Pulmonary artery endothelial cell (primary cell): Measurements from ENCODE around the gene AFF2. TPM values are rescaled to one million over a fixed set of nuclear protein-coding genes. Genes with fewer than 3 reads are reported as not detected.

ENCODE experiments used
- DNase-seq: peaks from one replicate; pipeline ENCODE4 v3.0.0-alpha.2; 2011; ENCODE audit warnings: low read depth, low spot score
- total RNA-seq: library from RNA; depleted of rRNA; stranded (reverse); fragments of >200 nt; gene quantifications from 2 replicates; pipeline ENCODE4 v1.2.3, GENCODE V29; 2014

Gene AFF2
- total RNA-seq, 1 donor from 2014 or later, result 0.26 TPM

DNA sequence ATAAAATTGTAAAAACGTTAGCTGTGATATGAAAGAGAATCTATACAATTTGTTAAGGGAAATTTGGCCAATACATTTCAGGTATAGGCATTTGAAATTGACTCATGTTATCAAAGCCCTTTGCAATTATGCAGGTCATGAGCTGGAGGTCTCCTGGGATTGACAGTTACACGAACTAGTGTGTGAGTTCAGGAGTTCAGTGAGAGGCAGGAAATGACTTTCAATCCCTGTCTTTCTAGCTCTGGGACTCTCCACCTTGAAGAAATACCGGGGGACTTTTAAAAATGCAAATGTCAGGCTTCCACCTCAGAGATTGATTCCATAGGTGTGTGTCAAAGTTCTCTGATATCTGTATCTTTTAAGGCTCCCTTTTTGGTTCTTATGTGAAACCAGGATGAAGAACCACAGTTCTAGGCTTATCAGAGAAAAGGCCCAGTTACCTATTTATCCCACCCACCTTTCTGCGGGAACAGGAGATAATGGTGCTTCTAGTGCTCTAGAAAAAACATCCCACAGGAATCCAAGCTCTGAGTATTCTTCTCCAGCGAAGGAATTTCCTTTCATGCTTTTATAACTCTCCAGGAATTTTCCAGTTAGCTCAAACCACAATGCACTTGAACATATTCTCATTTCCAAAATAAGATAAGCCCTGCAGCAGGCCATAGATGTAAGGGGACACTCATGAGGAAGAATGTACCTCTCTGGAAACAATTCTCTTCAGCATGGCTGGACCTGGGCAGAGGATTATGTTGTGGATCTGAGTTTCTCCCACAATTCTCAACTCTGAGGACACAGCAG, 503.6 kb downstream of the AFF2 start:
- no peak for DNase-seq

DNA sequence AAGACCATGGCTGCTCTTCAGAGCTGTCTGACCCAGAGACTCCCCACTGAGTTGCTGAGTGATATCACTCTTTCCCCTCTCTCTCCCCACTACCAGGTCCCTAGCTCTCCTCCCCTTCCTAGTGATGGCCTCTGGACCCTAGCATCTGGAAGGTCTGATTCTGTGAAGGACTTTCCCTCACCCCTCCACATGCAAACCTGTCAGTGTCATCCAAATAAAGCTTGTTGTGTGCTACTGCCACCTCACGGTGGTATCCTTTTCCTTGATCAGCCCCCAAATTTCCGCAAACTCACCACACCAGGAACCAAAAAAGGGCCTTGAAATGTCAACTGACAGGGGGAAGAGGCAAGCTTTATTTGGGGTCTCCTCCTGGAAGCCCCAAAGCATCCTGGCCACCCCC, 504.5 kb downstream of the AFF2 start:
- no peak for DNase-seq

DNA sequence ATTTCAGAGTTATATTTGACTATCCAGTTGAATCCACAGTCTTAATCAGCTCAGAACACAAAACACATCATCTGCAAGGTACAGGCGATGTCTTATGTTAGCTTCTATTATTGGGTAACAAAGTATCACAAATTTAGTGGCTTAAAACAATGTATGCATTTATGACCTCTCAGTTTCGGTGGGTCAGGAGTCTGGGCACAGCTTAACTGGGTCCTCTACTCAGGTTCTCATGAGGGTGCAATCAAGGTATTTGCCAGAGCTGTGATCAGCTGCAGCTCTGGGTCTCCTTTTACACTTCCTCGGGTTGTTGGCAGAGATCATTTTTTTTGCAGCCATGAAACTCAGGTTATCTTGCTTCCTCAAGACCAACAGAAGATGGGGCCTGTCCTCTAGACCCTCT, 505.8 kb downstream of the AFF2 start:
- DNase-seq, result no peak

DNA sequence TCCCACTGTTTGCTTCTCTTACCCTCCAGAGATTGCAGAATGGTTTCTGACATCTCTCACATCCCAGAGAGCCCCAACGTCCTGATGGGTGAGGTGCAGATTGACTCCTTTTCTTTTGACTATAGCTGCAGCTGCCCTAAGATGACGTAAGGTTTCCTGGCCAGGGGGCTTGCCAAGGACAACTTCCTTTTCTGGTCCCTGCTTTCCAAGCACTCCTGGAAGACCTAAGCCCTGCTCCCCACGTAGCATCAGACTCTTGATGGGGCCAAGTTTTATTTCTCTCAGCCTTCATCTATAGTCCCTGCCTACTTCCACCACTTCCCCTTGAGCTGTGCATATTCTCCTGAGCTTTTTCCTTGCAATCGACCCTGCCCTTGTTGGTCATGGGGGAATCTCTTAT, 507.0 kb downstream of the AFF2 start:
- DNase-seq, result no peak

DNA sequence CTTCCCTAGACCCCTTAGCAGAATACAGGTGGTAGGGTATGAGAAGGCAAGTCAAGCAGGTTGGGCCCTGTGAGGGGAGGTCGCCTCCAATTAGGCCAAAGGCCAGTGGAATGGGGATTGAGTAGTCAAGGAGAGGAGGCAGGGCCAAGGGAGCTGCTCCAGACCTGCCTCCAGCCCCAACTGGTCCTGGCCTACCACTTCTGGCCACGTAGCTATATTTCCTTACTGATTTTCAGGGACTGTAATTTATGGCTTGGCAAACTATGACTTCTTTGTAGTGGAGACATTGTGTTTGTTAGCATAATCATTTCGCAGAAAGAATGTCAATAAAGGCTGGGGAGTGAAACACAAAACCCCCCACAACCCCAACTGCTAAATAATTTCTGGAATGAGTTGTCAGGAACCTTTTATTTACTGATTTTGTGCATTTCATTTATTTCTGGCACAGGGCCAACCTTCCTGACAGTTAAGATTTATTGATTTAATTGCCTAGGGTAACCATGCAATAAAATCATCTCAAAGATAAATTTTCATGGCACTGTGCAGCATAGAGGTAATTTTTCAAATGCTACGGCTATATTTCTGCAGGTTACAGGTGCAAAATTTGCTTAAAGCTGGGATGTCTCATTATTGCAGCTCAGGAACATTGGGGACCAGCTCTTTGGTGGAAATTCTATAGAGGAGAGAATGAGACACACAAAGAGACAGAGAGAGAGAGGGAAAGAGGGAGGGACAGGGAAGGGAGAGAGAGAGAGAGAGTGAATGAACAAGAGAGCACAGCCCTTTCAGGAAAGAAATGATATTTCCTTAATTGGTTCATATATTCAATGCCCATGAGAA, 509.8 kb downstream of the AFF2 start:
- DNase-seq, result no peak

DNA sequence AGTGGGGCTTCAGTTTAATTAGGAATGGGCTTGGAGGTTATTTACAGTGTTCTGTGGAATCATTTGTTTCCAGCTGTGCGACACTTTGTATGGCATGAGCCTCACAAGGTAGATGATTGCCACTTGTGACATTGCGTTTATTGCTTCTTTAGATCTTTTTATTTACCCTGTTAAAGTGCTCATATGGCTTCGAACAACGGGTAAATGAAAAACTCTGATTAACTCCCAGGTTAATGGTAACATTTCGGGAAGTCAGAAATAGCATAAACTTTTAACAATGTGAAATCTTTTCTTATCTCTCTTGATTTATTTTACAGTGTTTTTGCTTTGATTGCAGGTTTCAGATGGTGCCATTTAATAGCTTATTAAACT, 510.4 kb downstream of the AFF2 start:
- no peak for DNase-seq

DNA sequence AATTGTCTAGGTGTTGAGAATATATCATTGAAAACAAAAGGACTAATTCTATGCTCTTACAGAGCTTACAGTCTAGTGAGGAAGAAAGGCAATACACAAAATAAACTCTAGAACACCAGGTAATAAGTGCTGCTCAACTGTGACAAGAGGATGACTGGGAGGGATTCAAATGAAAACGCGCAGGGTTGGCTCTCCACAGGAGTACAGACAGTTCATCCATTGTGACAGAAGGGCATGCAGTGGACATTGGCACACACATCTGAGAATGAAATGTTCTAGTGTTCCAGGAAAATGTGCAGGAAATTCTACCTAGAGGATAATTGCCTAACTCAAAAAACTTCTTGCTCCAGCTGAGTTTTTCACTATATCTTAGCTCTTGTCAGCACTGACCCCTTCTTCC, 512.7 kb downstream of the AFF2 start:
- no peak for DNase-seq

DNA sequence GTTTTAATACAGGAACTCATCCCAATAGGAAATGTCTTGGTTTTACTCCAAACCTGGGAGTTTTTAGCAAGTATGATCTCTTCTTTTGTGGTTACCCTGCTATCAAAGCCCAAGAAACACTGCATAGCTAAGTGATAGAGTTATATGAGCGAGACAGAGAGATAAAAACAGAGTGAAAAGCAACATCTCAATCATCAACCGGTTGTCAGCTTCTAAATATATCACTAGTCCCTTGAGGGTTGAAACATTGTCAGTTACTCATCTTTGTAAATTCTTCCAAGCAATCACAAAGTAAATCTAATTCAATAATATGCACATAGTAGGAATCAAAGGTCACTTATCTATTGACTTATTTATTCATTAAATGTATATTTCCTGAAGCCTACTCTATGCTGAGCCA, 520.7 kb downstream of the AFF2 start:
- no peak for DNase-seq

DNA sequence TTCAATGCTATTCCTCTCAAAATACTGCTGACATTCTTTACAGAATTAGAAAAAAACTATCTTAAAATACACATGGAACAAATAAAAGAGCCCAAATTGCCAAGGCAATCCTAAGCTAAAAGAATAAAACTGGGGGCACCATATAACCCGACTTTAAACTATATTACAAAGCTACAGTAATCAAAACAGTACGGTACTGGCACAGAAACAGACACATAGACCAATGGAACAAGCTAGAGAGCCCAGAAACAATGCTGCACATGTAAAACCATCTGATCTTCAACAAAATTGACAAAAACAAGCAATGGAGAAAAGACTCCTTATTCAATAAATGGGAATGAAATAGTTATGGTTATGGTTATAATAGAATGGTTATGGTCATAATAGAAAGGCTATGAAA, 522.1 kb downstream of the AFF2 start:
- DNase-seq, result no peak

DNA sequence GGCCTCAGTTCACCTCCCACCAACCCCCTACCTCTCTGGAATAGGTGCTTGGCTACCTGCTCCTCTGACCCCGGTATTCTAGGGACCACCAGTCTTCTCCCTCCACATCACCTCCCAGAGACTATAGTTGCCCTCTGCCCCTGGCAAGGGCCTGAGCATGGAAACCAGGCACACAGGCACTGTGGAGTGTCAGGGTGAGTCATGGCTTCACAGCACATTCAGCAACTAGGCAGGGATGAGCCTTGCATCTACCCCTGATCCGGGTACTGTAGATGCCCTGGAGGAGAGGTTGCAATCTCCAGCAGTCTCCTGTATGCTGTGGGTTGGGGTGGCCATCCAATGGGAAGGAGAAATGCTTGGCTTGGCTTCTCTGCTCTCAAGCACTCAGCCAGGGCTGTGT, 532.0 kb downstream of the AFF2 start:
- DNase-seq, result no peak

DNA sequence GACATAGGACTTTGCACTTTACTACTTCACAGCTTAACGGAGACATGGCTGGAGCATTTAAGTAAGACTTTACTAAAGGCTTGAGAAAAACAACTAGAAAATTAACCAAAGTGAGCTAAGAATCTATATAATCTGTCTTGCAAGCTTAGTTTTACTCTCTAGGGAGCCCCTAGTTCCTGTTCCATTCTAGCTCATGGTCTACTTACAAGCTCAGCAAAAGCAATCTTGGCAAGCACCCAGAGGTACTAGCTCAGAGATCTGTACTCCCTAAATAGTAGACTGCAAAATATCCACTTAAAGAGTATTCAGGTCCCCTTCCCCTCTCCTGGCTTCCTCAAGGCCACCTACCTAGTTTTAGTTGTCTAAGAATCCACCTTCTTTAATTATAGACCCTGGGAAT, 535.7 kb downstream of the AFF2 start:
- no peak for DNase-seq

DNA sequence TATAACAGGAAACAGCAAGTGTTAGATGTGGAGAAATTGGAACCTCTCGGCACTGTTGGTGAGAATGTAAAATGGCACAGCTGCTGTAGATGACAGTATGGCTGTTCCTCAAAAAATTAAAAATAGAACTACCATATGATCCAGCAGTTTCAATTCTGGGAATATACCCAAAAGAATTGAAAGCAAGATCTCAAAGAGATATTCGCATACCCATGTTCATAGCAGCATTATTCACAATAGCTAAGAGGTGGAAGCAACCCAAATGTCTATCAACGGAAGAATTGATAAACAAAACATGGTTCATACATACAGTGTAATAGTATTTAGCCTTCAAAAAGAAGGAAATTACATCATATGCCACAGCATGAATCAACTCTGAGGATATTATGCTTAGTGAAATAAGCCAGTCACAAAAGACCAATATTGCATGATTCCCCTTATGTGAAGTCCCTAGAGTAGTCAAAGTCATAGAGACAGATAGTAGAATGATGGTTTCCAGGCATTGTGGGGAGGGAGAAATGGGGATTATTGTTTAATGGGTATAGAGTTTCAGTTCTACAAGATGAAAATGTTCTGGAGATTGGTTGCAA, 537.0 kb downstream of the AFF2 start:
- DNase-seq, result no peak

DNA sequence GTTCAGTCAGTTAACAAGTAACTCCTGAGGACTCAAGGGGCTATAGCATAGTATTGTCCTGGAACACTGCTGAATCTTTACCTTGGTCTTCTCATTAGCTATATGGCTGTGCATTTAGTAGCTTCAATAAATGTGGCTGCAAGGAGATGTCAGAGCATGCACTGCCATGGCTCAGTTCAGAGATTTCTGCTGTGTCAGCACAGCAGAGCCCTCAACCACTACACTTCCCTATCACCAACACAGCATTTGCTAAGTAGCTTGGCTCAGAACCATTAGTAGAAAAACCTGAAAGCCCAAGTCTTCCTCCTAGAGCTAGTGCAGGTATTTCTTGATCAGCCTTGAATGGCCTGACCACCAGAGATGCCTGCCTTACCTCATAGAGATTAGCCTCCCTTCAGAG, 538.6 kb downstream of the AFF2 start:
- DNase-seq, result no peak

DNA sequence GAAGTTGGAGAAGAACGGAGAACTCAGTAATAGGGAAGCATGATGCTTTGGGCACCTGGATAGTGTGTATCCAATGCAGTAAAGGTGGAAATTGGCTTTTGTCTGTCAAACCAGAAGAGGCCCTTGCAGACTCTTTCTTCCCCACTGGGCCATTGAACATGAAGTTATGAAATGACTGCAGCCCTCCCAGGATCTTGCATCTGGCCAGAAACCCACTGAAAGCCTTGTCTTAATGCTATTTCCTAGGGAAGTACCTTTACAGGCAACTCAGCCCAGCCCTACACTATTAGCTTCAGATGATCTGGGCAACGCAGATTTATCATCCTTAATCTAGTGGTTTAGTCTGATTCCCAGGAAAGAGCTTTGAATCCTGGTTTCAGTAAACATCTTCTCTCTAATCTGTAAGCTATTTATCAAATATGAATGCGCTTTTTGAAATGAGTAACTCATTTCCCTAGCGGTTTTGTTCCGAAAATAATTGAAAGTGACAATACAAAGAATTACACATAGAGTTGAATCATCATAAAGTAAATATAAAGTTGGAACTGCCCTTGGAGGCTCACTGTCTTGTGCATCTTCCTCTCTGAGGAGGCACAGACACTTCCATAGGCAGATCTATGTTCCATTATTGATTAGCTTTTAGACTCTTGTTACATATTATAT, 540.6 kb downstream of the AFF2 start:
- DNase-seq, result no peak

DNA sequence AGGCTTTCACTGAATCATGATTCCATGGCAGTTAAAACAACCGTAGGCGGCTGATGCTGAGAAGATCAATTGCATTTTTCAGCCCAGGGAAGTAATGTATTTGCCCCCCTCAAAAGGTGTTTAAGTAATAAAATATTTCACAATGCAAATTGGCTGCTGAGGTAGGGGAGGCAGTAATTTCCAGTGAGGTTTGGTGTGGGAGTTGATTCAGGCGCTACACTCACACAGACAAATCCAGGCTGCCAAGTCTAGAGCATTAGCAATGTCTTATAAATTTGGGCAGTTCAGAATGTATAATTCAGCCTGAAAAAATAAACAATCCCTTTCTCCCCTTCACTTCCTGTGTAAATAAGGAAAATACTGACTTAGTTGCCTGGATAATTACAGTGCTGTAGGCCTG, 543.0 kb downstream of the AFF2 start:
- DNase-seq, result no peak

DNA sequence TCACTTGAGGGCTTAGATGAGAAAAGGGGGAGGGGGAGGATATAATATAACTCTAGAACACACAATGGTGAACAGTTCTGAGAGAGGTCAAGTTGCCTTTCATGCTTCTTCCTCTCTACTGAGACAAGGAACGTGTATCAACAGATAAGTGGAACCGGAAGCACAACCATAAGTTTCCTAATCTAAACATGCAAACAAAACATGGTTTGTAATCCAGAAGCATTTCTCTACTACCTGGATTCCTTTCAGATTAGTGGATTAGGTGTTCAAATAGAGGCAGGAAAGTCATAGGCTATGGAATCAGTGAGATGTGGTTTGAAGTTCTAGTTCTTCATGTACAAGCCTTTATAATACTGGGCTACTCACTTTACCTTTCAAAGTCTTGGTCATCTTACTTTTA, 544.1 kb downstream of the AFF2 start:
- DNase-seq, result no peak

DNA sequence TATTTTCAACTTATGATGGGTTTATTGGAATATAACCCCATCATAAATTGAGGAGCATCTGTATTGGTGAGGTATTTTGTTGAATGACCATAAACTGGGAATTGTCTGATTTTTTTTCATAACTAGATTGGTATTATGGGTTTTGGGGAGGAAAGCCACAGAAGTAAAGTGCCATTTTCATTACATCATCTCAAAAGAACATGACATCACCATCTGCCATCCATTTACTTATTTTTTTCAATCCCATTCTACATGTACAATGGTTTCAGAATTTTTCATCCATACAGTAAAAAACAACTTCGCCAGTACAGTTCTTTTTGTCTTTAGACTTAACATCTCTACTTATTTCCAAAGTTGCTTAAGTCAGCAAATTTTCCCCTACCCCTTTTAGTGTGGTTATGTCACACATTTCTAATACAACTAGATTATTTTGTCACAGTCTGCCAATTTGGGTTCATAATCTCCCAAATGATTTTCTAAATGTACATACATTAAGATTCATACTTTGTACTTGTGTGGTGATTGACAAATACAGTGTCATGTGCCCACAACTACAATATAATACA, 545.3 kb downstream of the AFF2 start:
- no peak for DNase-seq
